ENCODE results near the gene PMM2. TPM values are rescaled to one million over a fixed set of nuclear protein-coding genes. Genes with fewer than 3 reads are reported as not detected.
"Not testable (repeated sequence)": the region's sequence is repeated elsewhere in the genome, so short reads cannot be mapped to it uniquely, and the experiment has no call there.

PMM2 gene
- 34.7 and 43.8 TPM in 2 replicates for total RNA-seq (2014; rRNA removed; shearing (Covaris generic))

DNA sequence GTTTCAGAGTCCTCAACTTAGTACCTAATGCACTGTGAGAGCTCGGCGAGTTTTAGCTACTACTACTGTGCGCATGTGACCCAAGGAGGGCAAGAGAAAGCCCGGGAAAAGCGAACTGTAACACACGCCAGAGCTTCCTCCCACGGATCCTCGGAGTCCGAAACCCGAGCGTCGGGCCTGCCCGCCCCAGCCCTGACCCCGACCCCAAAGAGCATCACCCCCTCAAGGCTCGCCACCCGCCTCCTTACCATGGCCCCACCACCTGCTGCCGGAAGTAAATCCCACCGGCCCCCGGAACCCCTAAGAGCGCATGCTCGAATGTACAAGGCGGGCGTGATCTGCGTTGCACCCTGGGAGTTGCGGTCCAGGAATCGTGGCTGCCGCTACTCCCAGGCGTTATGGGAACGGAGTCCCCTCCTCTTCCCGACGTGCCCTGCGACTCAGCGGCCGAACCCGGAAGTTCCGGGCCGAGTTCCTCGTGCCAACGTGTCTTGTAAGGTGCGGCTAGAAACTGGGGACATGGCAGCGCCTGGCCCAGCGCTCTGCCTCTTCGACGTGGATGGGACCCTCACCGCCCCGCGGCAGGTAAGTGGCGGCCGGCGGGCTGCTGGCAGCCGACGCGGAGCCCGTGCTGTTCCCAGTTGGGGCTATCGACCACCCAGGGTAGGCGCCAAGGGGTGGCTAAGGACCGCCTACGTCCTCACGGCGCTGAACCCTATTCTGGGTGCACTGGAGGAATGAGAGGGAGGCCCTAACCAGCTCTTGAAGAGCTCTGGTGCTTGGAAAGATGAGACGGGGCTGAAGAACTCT lies at the start of gene PMM2, which contains the start of gene TMEM186:
PMM2 (plus strand) TSS at position 476 of the 810 bp plus-strand sequence; CDS start at position 520, 44 bp downstream.
TMEM186 (minus strand) TSS at position 276 of the 810 bp plus-strand sequence; CDS start at position 251, 25 bp downstream.
- DNase-seq (ENCODE audit: low spot score) = peak; percentile 94

DNA sequence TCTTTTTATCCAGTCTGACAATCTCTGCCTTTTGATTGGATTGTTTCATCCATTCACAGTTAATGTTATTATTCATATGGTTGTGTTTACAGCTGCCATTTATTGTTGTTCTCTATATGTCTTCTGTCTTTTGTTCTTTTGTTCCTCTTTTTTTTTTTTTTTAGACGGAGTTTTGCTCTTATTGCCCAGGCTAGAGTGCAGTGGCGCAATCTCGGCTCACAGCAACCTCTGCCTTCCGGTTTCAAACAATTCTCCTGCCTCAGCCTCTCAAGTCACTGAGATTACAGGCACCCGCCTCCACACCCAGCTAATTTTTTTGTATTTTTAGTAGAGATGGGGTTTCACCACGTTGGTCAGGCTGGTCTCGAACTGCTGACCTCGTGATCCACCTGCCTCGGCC lies 48.7 kb upstream of the PMM2 start:
- DNase-seq (ENCODE audit: low spot score) = not testable (repeated sequence)

DNA sequence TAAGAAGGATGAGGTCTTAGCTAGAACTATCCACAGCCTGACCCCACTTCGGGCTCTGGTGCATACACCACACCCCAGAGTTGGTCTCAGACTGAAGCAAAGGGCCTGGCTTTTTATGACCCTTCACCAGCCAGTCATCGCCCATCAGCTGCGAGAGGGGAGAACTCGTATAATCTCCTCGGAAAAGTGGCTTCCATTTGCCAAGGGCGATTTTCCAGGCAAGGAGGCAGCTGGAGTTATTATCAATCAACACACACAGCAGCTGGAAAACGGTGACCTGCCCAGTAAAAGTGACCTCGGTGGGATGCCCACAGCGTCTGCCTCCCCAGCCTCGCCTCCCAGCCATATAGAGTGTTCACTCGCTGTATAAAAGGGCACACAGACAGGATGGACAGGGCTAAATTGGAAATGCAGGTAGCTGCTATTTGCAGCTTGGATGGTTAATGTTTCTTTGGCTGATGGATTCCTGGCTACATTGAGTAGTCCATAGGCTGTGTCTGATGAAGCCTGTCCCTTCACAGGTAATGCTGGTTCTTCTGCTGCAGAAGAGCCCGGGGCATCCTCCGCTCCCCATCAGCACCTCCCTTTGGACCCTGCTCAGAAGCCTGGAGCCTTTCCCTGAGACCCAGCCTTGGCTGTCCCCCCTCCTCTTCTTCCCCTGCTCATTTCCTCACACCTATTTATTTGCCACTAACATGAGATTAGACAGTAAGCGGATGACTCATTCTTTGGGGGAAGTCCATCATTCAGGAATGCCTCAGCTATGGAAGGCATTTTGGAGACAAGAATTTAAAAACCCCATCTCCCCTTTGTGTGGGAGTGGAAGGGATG lies 45.9 kb upstream of the PMM2 start:
- DNase-seq (ENCODE audit: low spot score) = peak; percentile 92

DNA sequence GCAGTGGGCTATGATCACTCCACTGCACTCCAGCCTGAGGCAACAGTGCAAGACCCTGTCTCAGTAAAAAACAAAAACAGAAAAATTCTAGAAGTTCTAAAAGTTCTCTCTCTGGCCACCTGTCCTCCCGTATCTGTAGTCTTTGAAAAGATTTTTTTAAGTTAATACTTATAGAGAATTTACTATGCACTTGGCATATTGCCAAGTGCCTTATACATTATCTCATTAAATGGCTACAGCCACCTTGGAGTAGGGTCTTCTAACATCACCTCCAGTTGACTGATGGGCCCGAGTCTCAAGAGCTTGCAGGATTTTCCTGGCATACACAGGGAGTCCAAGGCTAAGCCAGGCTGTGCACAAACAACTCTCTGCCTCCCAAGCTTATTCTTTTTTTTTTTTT lies 44.9 kb upstream of the PMM2 start:
- no peak for DNase-seq (ENCODE audit: low spot score)

DNA sequence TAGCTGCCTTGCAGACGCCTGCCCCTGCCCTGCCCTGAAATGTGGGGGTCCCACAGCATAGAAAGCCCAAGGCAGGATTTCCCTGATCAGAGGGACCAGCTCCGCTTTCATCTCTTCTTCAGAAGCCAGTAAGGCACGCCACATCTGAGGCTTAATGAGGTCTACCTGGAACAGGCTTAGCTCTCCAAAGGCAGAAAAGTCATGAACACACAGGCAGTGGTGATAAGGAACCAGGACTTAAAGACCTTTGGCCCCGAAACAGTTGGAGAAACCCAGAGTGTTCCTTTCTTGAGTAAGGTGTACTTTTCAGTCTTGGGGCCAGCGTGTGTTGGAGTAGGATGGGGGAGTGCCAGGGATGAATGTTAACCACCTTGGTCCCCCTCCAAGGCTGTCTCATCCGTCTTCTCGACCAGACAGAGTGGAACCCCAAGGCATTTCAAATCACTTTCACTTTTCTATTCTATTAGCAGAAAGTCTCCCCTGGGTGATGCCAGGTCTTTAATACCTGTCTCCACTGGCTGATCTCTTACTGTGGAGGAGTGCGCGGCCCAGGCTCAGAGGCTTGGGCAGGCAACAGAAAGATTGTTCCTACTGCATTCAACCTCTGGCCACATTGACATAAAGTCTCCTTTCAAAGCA lies 44.1 kb upstream of the PMM2 start:
- no peak for DNase-seq (ENCODE audit: low spot score)

DNA sequence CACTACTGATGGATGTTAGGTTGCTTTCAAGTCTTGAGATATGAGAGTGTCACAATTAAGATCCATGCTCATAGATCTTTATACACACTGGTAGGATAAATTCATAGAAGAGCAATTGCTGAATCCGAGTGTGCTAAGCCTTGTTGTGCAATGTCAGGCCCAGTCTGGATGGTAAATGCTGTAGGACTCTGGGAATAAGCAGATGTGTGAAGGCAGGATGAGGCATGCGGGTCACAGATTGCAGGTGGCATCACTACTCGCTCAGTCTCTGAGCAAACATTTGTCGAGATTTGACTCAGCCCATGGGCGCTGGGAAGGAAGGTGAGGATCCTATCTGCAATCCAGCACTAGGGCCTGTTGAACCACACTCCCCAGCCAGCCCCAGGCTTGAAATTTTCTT lies 40.9 kb upstream of the PMM2 start:
- DNase-seq (ENCODE audit: low spot score) = no peak

DNA sequence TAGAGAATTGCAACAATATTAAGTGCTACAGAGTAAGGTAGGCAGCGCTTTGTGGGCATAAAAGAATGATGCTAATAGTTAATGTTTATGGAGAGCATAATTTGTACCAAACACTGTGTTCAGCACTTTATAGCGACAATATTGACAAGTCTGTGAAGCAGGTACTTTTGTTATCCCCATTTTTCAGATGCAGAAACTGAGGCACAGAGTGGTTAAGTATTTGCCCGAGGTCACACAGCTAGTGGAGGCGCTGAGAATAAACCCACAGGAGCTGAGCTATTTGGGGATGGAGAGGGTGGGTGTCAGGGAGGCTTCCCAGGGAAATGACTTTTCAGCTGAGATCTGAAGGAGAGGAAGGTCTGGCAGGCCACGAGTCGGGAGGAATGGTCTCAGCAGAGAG lies 39.6 kb upstream of the PMM2 start:
- no peak for DNase-seq (ENCODE audit: low spot score)

DNA sequence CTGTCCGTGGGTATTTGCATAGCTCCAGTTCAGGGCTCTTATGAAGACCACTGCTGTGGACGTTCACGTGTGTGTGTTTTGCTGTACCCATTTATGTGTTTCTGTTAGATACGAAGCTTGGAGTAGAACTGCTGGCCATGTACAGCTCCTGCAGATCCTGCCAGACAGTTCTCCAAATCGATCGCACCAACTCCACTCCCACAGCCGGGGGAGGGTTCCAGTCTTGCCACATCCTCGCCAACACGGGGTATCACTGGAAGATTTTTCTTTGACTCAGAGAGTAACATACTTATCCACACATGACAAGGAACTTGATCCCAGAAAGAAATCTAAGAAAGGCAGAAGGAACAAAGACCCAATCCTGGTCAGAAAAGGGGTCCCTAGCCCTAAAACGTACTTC lies 37.6 kb upstream of the PMM2 start:
- DNase-seq (ENCODE audit: low spot score) = no peak

DNA sequence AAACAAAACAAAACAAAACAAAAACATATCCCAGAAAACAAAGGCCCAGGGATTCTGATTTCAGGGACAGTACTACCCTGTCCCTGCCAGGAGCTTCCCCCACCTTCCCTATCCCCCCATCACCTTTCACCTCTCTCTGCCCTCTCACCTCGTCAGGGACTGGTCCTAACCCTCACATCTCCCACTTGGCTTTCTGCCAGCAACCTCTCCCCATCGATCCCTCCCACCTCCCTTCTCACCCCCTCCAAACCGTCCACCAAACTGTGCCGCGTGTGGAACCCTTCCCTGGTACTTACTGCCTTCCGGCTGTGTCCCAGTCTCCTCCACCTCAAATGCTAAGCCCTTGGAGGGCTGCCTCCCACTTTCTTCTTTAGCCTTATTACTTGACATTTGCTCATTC lies 36.6 kb upstream of the PMM2 start:
- no peak for DNase-seq (ENCODE audit: low spot score)

DNA sequence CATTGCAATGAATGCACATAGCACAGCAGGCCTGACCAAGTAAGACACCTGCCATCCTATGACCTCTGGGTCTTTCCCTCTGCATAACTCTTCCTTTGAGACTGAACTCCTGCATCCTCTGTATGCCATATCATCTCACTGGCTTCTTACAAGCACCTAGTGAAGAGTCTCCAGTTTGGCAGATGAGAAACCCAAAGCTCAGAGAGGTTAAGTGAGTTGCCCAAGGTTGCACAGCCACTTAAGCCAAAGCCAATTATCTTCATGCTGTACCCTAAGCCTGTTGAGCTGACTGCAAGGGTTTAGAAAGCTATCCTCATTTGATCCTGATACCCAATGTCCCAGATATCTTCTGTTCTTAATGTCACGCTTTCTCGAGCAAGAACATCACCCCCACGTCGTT lies 35.4 kb upstream of the PMM2 start:
- no peak for DNase-seq (ENCODE audit: low spot score)

DNA sequence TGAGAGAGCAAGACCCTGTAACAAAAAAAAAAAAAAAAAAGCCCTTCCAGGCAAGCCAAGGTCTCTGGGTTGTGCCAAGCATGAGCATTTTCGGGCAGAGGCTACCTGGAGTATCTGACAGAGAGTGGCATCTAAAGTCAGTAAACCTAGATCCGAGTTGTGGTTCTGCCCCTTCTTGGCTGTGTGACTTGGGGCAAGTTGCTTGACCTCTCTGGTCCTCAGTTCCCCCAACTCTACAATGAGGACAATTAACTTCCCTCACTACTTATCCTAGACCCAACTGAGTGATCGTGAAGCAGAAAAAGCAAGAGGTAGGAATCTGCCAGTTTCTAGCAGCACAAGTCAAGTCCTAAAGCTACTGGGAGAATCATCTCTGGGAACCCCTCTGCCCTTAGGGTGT lies 34.6 kb upstream of the PMM2 start:
- no peak for DNase-seq (ENCODE audit: low spot score)

DNA sequence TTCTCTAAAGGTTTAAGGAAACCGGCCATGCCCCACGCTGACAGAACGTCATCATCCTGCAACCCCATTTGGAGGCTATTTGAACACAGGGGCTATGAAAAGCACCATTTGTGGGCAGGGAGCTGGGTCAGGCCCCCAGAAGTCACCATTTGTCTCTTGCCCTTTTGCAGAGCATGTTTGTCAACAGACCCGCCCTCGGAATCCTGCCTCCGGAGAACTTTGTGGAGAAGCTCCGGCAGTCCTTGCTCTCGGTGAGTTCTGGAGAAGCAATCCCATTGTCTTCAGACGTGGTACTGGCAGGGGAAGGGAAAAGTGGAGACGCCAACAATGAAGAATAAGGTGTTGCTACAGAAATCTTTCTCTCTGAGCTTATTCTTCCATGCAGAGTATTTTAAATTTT lies 33.7 kb upstream of the PMM2 start:
- DNase-seq (ENCODE audit: low spot score) = no peak

DNA sequence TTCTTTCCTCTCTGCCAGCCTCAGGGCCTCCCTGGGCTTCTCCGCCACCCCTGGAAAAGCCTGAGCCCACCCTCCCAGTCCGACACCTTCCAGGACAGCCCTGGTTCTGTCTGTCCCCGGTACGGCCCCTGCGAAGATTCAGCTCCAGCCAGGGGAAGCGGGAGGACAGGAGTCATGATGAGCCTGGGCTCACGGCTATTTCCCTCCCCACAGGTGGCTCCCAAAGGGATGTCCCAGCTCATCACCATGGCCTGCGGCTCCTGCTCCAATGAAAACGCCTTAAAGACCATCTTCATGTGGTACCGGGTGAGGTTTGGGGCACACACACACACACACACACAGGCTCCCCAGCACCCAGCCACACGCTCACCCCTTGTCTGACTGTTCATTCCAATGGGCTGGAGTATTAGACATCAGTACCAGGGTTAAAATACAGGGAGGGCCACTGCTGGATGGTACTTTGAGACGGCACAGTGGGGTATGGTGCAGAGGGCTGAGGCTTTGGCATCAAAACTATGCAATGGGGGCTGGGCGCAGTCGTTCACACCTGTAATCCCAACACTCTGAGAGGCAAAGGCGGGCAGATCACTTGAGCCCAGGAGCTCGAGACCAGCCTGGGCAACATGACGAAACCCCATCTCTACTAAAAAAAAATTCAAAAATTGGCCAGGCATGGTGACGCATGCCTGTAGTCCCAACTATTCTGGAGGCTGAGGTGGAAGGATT lies 33.0 kb upstream of the PMM2 start:
- DNase-seq (ENCODE audit: low spot score) = no peak

DNA sequence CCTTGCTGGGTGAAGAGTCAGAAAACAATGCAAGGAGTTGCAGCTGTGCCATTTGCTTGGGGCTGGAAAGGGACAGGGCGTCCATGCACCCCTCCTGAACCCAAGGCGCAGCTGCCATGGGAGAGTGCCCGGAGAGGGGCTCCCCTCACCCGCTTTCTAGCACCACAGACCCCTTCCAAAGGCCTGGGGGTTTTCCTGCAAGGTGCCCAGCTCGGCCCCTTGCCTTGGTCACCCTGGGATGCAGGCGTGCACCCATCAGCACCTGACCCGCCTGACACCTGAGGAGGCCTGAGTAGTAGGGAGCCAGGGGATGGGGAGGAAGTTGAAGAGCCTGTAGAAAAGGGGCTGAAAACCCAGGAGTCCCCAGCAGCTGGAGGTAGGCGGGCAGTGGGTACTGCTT lies 30.5 kb upstream of the PMM2 start:
- DNase-seq (ENCODE audit: low spot score) = no peak

DNA sequence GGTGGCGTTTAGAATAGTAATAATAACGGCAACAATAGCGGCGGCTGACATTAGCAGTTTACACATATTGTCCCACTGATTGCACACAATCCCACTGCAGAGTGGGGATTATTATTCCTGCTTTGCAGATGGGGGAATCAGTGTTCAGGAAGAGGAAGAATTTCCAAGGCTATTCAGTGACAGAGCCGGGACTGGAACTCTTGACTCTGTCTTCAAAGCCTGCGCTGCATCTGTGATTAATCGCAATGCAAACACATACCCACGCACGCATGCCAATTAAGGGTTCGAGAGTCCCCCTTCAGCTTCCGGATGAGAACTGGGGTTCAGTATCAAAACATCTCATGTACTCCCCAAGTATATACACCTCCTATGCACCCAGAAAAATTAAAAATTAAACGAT lies 29.4 kb upstream of the PMM2 start:
- DNase-seq (ENCODE audit: low spot score) = no peak

DNA sequence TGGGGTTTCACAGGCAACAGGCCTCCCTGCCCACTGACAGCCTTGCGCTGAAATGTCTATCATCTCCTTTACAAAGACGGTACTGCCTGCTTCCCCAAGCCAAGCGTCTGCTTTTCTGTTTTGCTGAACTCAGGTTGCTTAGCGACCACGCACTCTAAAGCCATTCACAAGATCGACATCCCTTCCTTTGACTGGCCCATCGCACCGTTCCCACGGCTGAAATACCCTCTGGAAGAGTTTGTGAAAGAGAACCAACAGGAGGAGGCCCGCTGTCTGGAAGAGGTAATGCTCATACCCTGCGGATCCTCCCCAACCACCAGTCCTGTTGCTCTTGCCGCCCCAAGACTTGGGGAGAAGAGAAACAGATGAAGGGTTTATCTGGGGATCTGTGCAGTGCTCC lies 28.9 kb upstream of the PMM2 start:
- DNase-seq (ENCODE audit: low spot score) = no peak

DNA sequence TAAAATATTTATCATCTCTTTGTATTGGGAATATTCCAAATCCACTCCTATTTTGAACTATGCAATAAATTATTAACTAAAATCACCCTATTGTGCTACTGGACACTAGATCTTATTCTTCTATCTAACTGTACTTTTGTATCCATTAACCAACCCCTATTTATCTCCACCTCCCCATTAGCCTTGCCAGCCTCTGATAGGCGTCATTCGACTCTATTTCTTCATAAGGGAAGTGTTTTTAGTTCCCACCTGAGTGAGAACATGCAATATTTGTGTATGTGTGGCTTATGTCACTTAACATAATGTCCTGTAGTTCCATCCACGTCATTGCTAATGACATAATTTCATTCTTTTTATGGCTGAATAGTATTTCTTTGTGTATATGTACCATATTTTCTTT lies 24.1 kb upstream of the PMM2 start:
- no peak for DNase-seq (ENCODE audit: low spot score)

DNA sequence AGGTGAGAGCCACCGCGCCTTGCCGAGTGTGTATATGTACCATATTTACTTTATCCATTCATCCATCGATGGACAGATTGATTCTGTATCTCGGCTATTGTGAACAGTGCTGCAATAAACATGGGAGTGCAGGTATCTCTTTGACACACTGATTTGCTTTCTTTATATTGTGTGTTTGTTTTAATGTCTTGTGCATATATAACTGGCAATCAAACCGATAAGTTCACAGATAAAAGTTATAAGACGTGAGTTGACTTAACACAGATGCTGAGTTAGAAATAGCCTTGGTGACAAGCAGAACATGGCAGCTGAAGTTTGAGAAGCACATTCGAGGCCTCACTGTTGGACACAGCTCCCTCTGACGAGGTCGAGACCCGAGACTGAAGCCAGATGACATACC lies 23.4 kb upstream of the PMM2 start:
- no peak for DNase-seq (ENCODE audit: low spot score)

DNA sequence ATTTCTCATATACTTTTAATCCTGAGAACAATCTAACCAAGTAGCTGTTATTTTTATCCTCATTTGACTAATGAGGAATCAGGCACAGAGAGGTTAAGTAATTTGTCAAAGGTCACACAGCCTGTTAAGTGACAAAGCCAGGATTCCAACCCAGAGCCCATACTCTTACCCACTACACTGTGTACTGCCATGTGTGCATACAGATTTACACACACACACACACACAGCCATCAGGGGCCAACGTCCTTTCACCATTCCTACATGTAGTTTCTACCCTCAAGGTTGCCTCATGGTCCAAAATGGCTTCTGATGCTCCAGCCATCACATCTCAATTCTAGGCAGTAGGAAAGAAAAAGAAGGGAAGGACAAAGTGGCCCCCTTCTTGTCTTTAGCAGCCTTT lies 22.3 kb upstream of the PMM2 start:
- DNase-seq (ENCODE audit: low spot score) = no peak

DNA sequence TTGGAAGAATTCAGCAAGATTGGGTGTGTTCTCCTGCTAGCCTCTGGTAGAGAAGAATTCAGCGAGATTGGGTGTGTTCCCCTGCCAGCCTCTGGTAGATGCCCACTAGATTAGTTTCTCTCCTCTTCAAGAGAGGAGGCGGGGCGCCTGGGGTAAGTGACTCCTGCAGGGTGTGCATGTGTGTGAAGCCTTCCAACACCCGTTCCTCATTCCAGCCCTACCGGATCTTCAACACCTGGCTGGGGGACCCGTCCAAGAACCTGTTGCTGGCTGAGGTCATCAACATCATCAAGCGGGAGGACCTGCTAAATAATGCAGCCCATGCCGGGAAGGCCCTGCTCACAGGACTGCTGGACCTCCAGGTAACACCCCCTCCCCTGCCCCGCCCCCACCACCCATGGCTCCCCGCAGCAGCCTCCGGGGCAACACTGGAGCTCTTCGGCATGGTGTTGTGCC lies 21.5 kb upstream of the PMM2 start:
- DNase-seq (ENCODE audit: low spot score) = no peak

DNA sequence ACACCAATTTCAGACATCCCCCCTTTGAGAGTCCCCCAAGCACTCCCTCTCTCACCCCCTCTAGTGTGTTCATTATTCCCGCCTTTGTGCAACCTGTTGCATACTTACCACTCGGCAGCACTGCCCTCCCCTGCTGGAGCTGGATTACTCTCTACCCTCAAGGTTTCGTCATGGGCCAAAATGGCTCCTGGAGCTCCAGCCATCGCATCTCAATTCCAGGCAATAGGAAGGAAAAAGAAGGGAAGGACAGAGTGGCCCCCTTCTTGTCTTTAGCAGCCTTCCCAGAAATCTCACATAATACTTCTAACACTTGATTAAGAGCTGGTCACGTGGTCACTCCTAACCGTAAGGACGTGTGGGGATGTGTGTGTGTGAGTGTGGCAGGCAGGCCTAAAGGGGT lies 20.4 kb upstream of the PMM2 start:
- no peak for DNase-seq (ENCODE audit: low spot score)

DNA sequence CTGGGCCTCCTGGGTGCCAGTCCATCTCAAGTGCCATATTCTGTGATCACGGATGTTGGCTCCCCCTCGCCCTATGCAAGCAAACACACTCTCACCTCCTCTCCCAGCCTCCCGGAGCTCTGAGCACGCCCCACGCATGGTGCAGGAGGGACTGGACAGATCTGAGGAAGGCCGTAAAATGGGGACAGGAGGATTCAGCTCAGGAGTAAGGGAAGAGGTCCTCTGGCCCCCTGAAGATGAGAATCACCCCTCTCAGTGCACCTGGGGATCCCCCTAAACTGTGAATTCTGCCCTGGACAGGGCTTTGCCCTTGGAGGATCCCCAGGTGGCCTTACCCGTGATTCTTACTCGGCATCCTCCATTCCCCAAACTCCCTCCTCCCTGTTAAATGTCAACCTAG lies 15.8 kb upstream of the PMM2 start:
- no peak for DNase-seq (ENCODE audit: low spot score)
